H9 (cell line): ENCODE data around the gene TRAK2. TPM values are rescaled to one million over a fixed set of nuclear protein-coding genes. Genes with fewer than 3 reads are reported as not detected.

Experiments
- DNase-seq: peaks from one replicate; pipeline ENCODE4 v3.0.0-alpha.2; 2017
- H2AFZ ChIP-seq: one replicate; pipeline ENCODE4 v1.6.1; 2013; ENCODE audit warnings: mild to moderate bottlenecking, low read length, control low read depth, moderate library complexity
- H2AK5ac ChIP-seq: 2 replicates; pipeline ENCODE4 v1.6.1; 2013; ENCODE audit warnings: low read length, control low read depth, mixed read lengths; ENCODE audit not compliant: insufficient read length
- H2BK120ac ChIP-seq: one replicate; pipeline ENCODE4 v1.6.1; 2013; ENCODE audit warnings: low read depth, mild to moderate bottlenecking, low read length, control low read depth, inconsistent platforms; ENCODE audit not compliant: poor library complexity, severe bottlenecking
- H2BK12ac ChIP-seq: 2 replicates; pipeline ENCODE4 v1.6.1; 2013; ENCODE audit warnings: low read length, control low read depth, mixed read lengths, low read depth; ENCODE audit not compliant: insufficient read length
- H2BK15ac ChIP-seq: 2 replicates; pipeline ENCODE4 v1.6.1; 2013; ENCODE audit warnings: low read depth, low read length, control low read depth
- H2BK20ac ChIP-seq: one replicate; pipeline ENCODE4 v1.6.1; 2013; ENCODE audit warnings: low read depth, mild to moderate bottlenecking, low read length, control low read depth, inconsistent platforms; ENCODE audit not compliant: poor library complexity, severe bottlenecking
- H2BK5ac ChIP-seq: 2 replicates; pipeline ENCODE4 v1.6.1; 2013; ENCODE audit warnings: low read length, control low read depth, mixed read lengths; ENCODE audit not compliant: insufficient read length
- H3K14ac ChIP-seq: 2 replicates; pipeline ENCODE4 v1.6.1; 2013; ENCODE audit warnings: low read length, control low read depth; ENCODE audit not compliant: insufficient read depth
- H3K18ac ChIP-seq: 2 replicates; pipeline ENCODE4 v1.6.1; 2013; ENCODE audit warnings: low read depth, mild to moderate bottlenecking, mixed read lengths, low read length, control low read depth; ENCODE audit not compliant: insufficient read length
- H3K23ac ChIP-seq: 2 replicates; pipeline ENCODE4 v1.6.1; 2013; ENCODE audit warnings: low read length, control low read depth, mixed read lengths, low read depth; ENCODE audit not compliant: insufficient read length
- H3K23me2 ChIP-seq: 2 replicates; pipeline ENCODE4 v1.6.1; 2013; ENCODE audit warnings: low read depth, mild to moderate bottlenecking, mixed read lengths, low read length, control low read depth; ENCODE audit not compliant: insufficient read length, poor library complexity, severe bottlenecking
- H3K27ac ChIP-seq: 2 replicates; pipeline ENCODE4 v1.5.1; 2013; ENCODE audit warnings: low read length, control low read depth, mixed read lengths, low read depth; ENCODE audit not compliant: insufficient read length
- H3K27me3 ChIP-seq: 2 replicates; pipeline ENCODE4 v1.6.1; 2013; ENCODE audit warnings: low read length, control low read depth, inconsistent platforms; ENCODE audit not compliant: insufficient read depth
- H3K4ac ChIP-seq: 2 replicates; pipeline ENCODE4 v1.6.1; 2013; ENCODE audit warnings: low read depth, mild to moderate bottlenecking, control low read depth, inconsistent platforms, low read length, moderate library complexity
- H3K4me1 ChIP-seq: 2 replicates; pipeline ENCODE4 v1.6.1; 2013; ENCODE audit warnings: low read length, control low read depth, inconsistent platforms; ENCODE audit not compliant: insufficient read depth
- H3K4me2 ChIP-seq: 2 replicates; pipeline ENCODE4 v1.6.1; 2013; ENCODE audit warnings: low read length, control low read depth, mixed read lengths; ENCODE audit not compliant: insufficient read length, insufficient read depth
- H3K56ac ChIP-seq: 2 replicates; pipeline ENCODE4 v1.6.1; 2013; ENCODE audit warnings: low read depth, mild to moderate bottlenecking, mixed read lengths, low read length, control low read depth; ENCODE audit not compliant: insufficient read length
- H3K79me1 ChIP-seq: 2 replicates; pipeline ENCODE4 v1.6.1; 2013; ENCODE audit warnings: low read depth, mild to moderate bottlenecking, moderate library complexity, low read length, control low read depth, inconsistent platforms; ENCODE audit not compliant: insufficient read depth, poor library complexity, severe bottlenecking
- H3K79me2 ChIP-seq: 2 replicates; pipeline ENCODE4 v1.6.1; 2013; ENCODE audit warnings: low read length, control low read depth, inconsistent platforms; ENCODE audit not compliant: insufficient read depth
- H3K9ac ChIP-seq: 2 replicates; pipeline ENCODE4 v1.6.1; 2013; ENCODE audit warnings: low read length, control low read depth, mixed read lengths; ENCODE audit not compliant: insufficient read length; ENCODE audit errors: extremely low read depth
- H3K9me3 ChIP-seq: one replicate; pipeline ENCODE4 v1.6.1; 2013; ENCODE audit warnings: low read depth, low read length, inconsistent platforms; ENCODE audit not compliant: control insufficient read depth
- H3T11ph ChIP-seq: one replicate; pipeline ENCODE4 v1.6.1; 2013; ENCODE audit warnings: mild to moderate bottlenecking, low read length, control low read depth, inconsistent platforms
- H4K20me1 ChIP-seq: one replicate; pipeline ENCODE4 v1.6.1; 2013; ENCODE audit not compliant: control insufficient read depth, insufficient read length, insufficient read depth
- H4K5ac ChIP-seq: 2 replicates; pipeline ENCODE4 v1.6.1; 2013; ENCODE audit warnings: low read depth, mild to moderate bottlenecking, mixed read lengths, low read length, control low read depth; ENCODE audit not compliant: insufficient read length
- H4K8ac ChIP-seq: replicated peaks from 2 replicates; pipeline ENCODE4 v1.6.1; 2013; ENCODE audit warnings: low read length, control low read depth, mixed read lengths, low read depth; ENCODE audit not compliant: insufficient read length
- H4K91ac ChIP-seq: 2 replicates; pipeline ENCODE4 v1.6.1; 2013; ENCODE audit warnings: low read depth, mild to moderate bottlenecking, moderate library complexity, mixed read lengths, low read length, control low read depth; ENCODE audit not compliant: insufficient read length
- H3K27ac Mint-ChIP-seq, 3 experiments: 2 replicates in 2 of 3; 3 replicates in 1 of 3; pipeline ENCODE4 v1.8.0; 2020 to 2021; ENCODE audit warnings: mixed read lengths in 3 of 3, mild to moderate bottlenecking in 1 of 3, moderate library complexity in 1 of 3
- H3K27me3 Mint-ChIP-seq: 2 replicates; pipeline ENCODE4 v1.8.0; 2021; ENCODE audit warnings: low read depth, mild to moderate bottlenecking, moderate library complexity, mixed read lengths
- H3K36me3 Mint-ChIP-seq, 3 experiments: 2 replicates in 2 of 3; 3 replicates in 1 of 3; pipeline ENCODE4 v1.8.0; 2020 to 2021; ENCODE audit warnings: low read depth in 3 of 3, mixed read lengths in 3 of 3; ENCODE audit not compliant: insufficient read depth in 1 of 3
- H3K4me1 Mint-ChIP-seq, 2 experiments: 2 replicates each; pipeline ENCODE4 v1.8.0; 2020; ENCODE audit warnings: mixed read lengths in 2 of 2
- H3K4me3 Mint-ChIP-seq, 2 experiments: 2 replicates in 1 of 2; 3 replicates in 1 of 2; pipeline ENCODE4 v1.8.0; 2020 to 2021; ENCODE audit warnings: mild to moderate bottlenecking in 2 of 2, mixed read lengths in 2 of 2, moderate library complexity in 1 of 2
- H3K9me3 Mint-ChIP-seq, 2 experiments: 2 replicates in 1 of 2; 3 replicates in 1 of 2; pipeline ENCODE4 v1.8.0; 2020; ENCODE audit warnings: mild to moderate bottlenecking in 2 of 2, mixed read lengths in 2 of 2, moderate library complexity in 1 of 2
- whole genome bisulfite sequencing: extraction: QIAGEN DNeasy Blood & Tissue Kit; methylation state at CpG from one replicate; pipeline ENCODE4 v1.1.7; 2013; ENCODE audit warnings: missing lambda C conversion rate, low lambda C conversion rate, mixed read lengths; ENCODE audit not compliant: insufficient read length; ENCODE audit errors: extremely low coverage; 5-methylcytosine and 5-hydroxymethylcytosine counted together
- total RNA-seq: library from RNA; stranded (reverse); gene quantifications from 2 replicates; pipeline ENCODE4 v1.2.1, GENCODE V29; 2021
- TF ChIP-seq, protein P1 (sequence below): fragments of 200-600 bp; sonication (generic); conservative IDR thresholded peaks from 3 replicates; pipeline ENCODE4 v1.8.0; 2021; ENCODE audit warnings: antibody characterized with exemption, mild to moderate bottlenecking

The TRAK2 gene
- total RNA-seq, 1 experiment from 2014 or later: 14.2 TPM

GRCh38 chr2:201329409-201329808 lies 121.8 kb downstream of the TRAK2 start:
- Mint-ChIP-seq H3K27ac (no peak overlapping the region), H3K36me3 (no peaks in the 10 kb centered on the region), H3K4me3 (no peak overlapping the region), H3K4me1 (no peaks in the 10 kb centered on the region), H3K27me3 (no peaks in the 10 kb centered on the region), H3K9me3 (peaks cover 10% of the 10 kb centered on the region in 2 experiments; a peak in 4 of 5 replicates)
- no peaks in the 10 kb centered on the region for H3K27me3 ChIP-seq
- TF ChIP-seq, protein P1, sequence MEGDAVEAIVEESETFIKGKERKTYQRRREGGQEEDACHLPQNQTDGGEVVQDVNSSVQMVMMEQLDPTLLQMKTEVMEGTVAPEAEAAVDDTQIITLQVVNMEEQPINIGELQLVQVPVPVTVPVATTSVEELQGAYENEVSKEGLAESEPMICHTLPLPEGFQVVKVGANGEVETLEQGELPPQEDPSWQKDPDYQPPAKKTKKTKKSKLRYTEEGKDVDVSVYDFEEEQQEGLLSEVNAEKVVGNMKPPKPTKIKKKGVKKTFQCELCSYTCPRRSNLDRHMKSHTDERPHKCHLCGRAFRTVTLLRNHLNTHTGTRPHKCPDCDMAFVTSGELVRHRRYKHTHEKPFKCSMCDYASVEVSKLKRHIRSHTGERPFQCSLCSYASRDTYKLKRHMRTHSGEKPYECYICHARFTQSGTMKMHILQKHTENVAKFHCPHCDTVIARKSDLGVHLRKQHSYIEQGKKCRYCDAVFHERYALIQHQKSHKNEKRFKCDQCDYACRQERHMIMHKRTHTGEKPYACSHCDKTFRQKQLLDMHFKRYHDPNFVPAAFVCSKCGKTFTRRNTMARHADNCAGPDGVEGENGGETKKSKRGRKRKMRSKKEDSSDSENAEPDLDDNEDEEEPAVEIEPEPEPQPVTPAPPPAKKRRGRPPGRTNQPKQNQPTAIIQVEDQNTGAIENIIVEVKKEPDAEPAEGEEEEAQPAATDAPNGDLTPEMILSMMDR: no peak
- no peak overlapping the region for H2BK20ac ChIP-seq
- no peak overlapping the region for H4K8ac ChIP-seq
- no peak overlapping the region for H2AFZ ChIP-seq
- no peaks in the 10 kb centered on the region for H3K9me3 ChIP-seq
- no peak overlapping the region for H2AK5ac ChIP-seq
- no peak overlapping the region for H3K4ac ChIP-seq
- no peak overlapping the region for H2BK120ac ChIP-seq
- H2BK12ac ChIP-seq: no peak overlapping the region
- no peak overlapping the region for H3T11ph ChIP-seq
- no peak overlapping the region for H3K4me2 ChIP-seq
- no peak for DNase-seq
- H3K56ac ChIP-seq: no peak overlapping the region
- no peak overlapping the region for H4K91ac ChIP-seq
- no peak overlapping the region for H3K23ac ChIP-seq
- no peak overlapping the region for H2BK15ac ChIP-seq
- H4K5ac ChIP-seq: no peak overlapping the region
- H3K23me2 ChIP-seq: no peaks in the 10 kb centered on the region
- no CpG with 5 or more reads among the region's 1 CpG for WGBS
- H3K79me1 ChIP-seq: no peaks in the 10 kb centered on the region
- H3K79me2 ChIP-seq: no peaks in the 10 kb centered on the region
- no peak overlapping the region for H3K27ac ChIP-seq
- no peak overlapping the region for H3K14ac ChIP-seq
- no peaks in the 10 kb centered on the region for H3K4me1 ChIP-seq
- H3K9ac ChIP-seq: no peak overlapping the region
- H3K18ac ChIP-seq: no peak overlapping the region
- H2BK5ac ChIP-seq: no peak overlapping the region
- no peaks in the 10 kb centered on the region for H4K20me1 ChIP-seq
